Caki2 (cell line): ENCODE measurements around the gene CLEC3B. TPM values are rescaled to one million over a fixed set of nuclear protein-coding genes. Genes with fewer than 3 reads are reported as not detected.
"Not testable (repeated sequence)": the region's sequence is repeated elsewhere in the genome, so short reads cannot be mapped to it uniquely, and the experiment has no call there.

Experiments
- DNase-seq: peaks from one replicate; pipeline ENCODE4 v3.0.0-alpha.2; 2015; ENCODE audit warnings: low read depth
- in situ Hi-C: cut with HindIII; loops from 2 replicates; pipeline ENCODE4 v1.10.0; 2016; ENCODE audit warnings: low sequenced_read_pairs, low pct_unique_long_range_greater_than_20kb, mixed read lengths
- total RNA-seq: library from RNA; depleted of rRNA; stranded (reverse); fragments of >200 nt; shearing (Covaris generic); gene quantifications from 2 replicates; pipeline ENCODE4 v1.2.3, GENCODE V29; 2014; ENCODE audit warnings: low replicate concordance

The CLEC3B gene
- total RNA-seq, 1 experiment from 2014 or later = not detected

- in situ Hi-C loops = no loop called here
- DNase-seq = no peak
These were observed 30.7 kb downstream of the CLEC3B start for GRCh38 chr3:45056608-45057301.

DNA sequence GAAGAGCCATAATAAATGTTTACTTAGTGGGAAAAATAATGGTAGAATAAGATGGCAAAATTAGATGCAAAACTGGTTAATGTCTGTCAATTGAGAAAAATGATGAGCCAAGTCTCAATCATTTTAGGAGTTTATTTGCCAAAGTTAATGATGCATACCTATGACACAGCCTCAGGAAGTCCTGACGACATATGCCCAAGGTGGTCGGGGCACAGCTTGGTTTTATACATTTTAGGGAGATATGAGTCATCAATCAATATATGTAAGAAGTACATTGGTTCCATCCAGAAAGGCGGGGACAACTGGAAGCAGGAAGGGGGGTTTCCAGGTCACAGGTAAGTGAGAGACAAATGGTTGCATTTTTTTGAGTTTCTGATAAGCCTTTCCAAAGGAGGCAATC lies 31.5 kb downstream of the CLEC3B start:
- DNase-seq = no peak
- in situ Hi-C loops = no loop called here

DNA sequence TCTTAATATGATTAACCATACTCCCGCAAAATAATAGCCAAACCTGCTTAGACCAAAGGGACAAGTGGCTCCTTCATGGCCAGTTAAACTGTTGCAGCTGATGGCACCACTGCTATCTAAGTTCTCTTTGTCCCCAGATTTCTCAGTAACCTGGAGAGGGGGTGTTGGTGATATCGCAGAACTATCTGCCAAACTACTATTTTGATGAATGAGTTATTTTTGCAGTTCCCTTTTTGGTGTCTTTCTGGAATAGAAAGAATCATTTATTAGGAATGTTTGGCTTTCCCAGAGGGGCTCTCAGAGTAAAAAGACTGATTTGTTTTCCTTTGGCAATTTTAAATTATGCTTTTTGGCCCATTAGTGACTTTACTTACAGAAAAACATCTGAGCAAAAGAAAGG lies 33.0 kb downstream of the CLEC3B start:
- in situ Hi-C loops = no loop called here
- DNase-seq = no peak

DNA sequence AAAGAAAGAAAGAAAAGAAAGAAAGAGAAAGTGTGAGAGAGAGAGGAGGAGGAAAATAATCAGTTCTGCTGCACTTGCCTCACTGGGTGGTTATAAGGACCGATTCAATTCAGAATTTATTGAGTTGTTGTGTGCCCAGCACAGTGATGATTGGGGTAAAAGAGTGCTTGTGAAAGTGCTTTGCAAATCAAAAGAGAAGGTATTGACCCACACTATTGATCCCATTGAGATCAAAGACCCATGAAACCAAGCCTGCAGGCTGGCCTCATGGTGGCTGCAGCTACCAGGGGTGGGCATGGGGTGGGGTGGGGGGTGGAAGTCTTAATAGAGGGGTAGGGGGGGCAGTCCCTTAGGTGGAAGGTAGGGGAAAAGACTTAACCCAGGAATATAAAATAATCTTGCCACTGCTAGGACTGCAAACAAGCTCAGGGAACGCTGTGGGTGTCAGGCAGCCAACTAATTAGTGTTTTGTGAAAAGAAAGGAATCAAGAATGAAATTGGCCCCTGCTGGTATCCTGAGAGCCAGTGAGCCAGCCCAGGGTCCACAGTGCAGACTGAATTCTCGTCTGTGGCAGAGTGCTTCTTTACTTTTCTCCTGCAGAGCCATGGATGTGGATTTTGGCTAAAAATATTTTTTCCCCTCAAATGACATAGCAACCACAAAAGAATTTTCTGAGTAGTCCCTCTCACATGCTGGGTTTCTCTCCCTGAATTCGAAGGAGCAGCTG lies 34.2 kb downstream of the CLEC3B start:
- DNase-seq = no peak
- in situ Hi-C loops = no loop called here

- no peak for DNase-seq
- in situ Hi-C loops = no loop called here
These were observed 36.6 kb downstream of the CLEC3B start for GRCh38 chr3:45062697-45063070.

GRCh38 chr3:45064512-45065372 lies 38.6 kb downstream of the CLEC3B start:
- in situ Hi-C loops = no loop called here
- no peak for DNase-seq

GRCh38 chr3:45065373-45065720 lies 39.2 kb downstream of the CLEC3B start:
- in situ Hi-C loops = no loop called here
- DNase-seq = no peak

DNA sequence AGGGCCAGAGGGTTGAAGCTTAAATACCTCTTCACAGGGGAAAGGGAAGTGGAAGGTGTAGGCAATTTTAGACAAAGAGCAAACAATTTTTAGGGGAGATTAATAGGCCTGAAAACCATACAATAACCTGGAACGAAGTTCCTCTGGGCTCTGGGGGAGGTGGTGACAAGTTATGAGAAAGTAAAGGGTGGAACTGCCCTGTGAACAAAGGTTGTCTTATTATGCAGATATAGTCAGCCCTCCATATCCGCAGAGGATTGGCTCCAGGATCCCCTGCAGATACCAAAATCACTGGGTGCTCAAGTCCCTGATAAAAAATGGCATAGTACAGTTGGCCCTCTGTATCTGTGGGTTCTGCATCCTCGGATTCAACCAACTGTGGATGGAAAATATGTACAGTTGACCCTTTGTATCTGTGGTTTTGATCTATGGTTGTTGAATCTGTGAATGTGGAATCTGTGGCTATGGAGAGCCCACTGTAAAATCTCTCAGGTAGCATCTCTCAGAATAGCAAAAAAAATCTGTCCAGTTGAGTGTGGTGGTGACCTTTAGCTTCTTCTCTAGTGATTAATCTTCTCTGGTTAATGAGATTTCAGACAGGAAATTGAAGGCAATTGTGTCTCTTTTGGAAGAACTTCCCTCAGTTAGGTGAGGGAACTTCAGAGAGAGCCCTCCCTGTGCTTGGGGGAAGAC lies 40.2 kb downstream of the CLEC3B start:
- no peak for DNase-seq
- in situ Hi-C loops = no loop called here

GRCh38 chr3:45067486-45067885 lies 41.4 kb downstream of the CLEC3B start:
- in situ Hi-C loops = no loop called here
- no peak for DNase-seq

GRCh38 chr3:45067941-45068340 lies 41.8 kb downstream of the CLEC3B start:
- in situ Hi-C loops = no loop called here
- DNase-seq = no peak

DNA sequence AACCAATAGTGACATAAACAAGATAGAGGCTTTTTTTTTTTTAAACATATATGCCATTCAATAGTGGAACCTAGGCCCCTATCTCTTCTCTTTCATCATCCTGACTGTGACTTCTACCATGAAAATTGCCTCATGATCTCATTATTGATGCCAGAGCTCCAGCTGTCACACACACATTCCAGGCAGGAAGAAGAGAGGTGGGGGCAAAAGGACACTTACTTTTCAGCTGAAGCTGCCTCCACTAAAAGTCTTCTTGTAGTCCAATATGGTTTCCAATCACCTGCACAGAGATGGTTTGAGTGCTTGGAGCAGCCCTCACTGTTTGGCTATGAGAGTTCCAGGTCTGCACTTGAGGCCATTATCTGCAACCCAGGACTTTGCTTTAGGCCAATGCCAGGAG lies 45.0 kb downstream of the CLEC3B start:
- in situ Hi-C loops = no loop called here
- DNase-seq = no peak

DNA sequence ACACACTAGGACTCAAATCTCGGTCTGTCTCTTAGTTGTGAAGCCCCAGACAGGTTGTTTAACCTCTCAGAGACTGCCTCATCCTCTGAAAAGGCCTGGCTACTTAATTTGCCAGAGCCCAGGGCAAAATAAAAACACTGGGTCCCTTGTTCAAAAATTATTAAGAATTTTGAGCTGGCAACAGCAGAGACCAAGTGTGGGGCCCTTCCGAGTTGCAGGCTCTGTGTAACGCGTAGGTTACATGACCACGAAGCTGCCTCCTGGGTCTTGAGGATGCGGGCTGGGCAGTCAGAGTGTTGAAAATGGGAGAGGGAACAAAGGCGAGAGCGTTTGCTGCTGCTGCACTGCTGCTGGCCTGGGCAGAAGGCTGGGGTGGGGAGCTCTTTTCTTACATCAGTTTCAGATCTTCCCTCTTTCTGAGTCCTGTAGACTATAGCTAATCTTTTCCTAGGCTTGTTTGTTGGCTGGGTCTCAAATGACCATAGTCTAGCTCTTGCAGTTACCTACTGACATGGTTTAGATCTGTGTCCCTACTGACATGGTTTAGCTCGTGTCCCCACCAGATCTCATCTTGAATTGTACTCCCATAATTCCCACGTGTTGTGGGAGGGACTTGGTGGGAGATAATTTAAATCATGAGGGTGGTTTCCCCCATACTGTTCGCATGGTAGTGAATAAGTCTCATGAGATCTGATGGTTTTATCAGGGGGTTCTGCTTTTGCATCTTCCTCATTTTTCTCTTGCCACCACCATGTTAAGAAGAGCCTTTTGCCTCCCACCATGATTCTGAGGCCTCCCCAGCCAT lies 49.9 kb downstream of the CLEC3B start:
- in situ Hi-C loops = no loop called here
- no peak for DNase-seq

- in situ Hi-C loops, DNase-seq: not testable (repeated sequence)
These were observed 52.2 kb downstream of the CLEC3B start for GRCh38 chr3:45078256-45078655.

DNA sequence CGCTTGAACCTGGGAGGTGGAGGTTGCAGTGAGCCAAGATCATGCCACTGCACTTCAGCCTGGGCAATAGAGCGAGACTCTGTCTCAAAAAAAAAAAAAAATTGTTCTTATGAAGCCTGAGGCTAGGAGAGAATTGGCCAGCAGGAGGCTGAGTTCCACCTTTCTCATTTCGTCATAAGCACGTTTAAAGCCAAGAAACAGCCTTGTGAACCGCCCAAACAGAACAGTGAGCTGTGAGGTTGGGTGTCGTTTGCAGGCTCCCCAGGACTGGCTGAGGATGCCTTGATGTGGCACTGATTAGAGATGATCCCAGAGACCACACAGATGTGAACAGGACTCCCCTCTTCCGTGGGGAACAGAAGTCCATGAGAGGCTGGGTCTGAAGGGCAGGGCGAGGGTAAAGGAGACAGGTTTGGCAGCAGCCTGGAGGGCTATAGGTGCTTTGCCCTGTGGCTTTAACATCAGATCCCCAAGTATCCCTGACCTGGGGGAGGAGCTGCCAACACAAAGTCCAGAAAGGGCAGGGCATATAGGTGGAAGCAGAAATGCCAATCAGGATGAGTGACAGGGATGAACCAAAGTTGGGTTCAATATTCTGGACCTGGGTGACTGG lies 52.9 kb downstream of the CLEC3B start:
- in situ Hi-C loops = no loop called here
- DNase-seq = no peak

DNA sequence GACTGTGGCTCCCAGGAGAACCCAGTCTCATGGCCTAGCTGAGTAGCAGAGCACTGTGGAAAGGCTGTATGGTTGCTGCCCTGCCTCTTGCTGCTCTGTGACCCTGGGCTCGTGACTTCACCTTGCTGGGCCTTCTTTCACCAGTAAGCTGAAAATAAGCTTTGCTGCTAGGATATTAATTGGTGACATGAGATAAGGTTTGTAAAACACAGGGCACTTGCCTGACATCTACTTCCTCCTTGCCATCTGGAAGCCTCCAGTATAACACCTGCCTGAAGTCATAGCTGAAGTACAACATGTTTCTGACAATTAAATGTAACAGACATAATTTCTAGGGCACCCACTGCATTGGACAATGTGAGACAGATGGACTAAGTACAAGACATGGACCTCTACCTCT lies 53.6 kb downstream of the CLEC3B start:
- in situ Hi-C loops = no loop called here
- no peak for DNase-seq

DNA sequence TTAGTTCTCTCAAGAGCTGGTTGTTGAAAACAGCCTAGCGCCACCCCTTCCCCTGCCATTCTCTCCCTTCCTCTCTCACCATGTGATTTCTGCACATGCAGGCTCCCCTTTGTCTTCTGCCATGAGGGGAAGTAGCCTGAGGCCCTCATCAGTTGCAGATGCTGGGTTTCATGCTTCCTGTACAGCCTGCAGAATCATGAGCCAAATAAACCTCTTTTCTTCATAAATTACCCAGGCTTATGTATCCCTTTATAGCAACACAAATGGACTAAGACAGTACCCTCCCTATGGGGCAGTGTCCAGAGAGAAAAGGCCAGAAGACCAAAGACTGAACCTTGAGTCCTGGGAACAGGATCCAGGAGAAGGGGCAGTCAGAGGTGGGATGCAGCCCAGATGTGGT lies 54.7 kb downstream of the CLEC3B start:
- no peak for DNase-seq
- in situ Hi-C loops = no loop called here

- in situ Hi-C loops = no loop called here
These were observed 55.5 kb downstream of the CLEC3B start for GRCh38 chr3:45081506-45082141.

More at GRCh38 chr3:45081506-45082141, 55.5 kb downstream of the CLEC3B start:
- DNase-seq = no peak
